PC-9 (cell line): Measurements from ENCODE around the gene P2RX7. TPM values are rescaled to one million over a fixed set of nuclear protein-coding genes. Genes with fewer than 3 reads are reported as not detected.

Source experiments
- BruUV-seq: library from RNA; stranded (reverse); fragments of 400-500 nt; replicated peaks from 2 replicates; lab custom pipeline; 2021; lab: Mats Ljungman, UMichigan
- CTCF ChIA-PET: fragments of 300-600 bp; sonication (Branson Sonifier 250); formaldehyde crosslinking; loops from one replicate; lab custom pipeline; 2022; ENCODE audit warnings: antibody characterized with exemption; lab: Charles Lee
- POLR2A ChIA-PET: fragments of 300-600 bp; sonication (Branson Sonifier 250); formaldehyde crosslinking; loops from one replicate; lab custom pipeline; 2022; ENCODE audit warnings: antibody characterized with exemption; ENCODE audit not compliant: unreplicated experiment; lab: Charles Lee
- DNase-seq, 2 experiments: peaks; one replicate each; pipeline versions ENCODE4 v3.0.0 to v3.0.0-alpha.2; 2015 to 2022; ENCODE audit warnings: mixed read lengths in 1 of 2
- H2AFZ ChIP-seq: fragments of 200-600 bp; sonication (generic); 2 replicates; pipeline ENCODE4 v1.8.1; 2017; ENCODE audit warnings: antibody characterized with exemption
- H3F3A ChIP-seq: fragments of 200-600 bp; sonication (generic); 2 replicates; pipeline ENCODE4 v1.8.1; 2017; ENCODE audit warnings: antibody characterized with exemption, mild to moderate bottlenecking, low read depth; ENCODE audit not compliant: insufficient read depth
- H3K27ac ChIP-seq: fragments of 200-600 bp; sonication (generic); 2 replicates; pipeline ENCODE4 v1.6.1; 2016; ENCODE audit warnings: mixed run types
- H3K27me3 ChIP-seq: fragments of 200-600 bp; sonication (generic); 2 replicates; pipeline ENCODE4 v1.6.1; 2016; ENCODE audit warnings: low read depth, mixed run types; ENCODE audit not compliant: insufficient read depth
- H3K36me3 ChIP-seq: fragments of 200-600 bp; sonication (generic); 2 replicates; pipeline ENCODE4 v1.6.1; 2016; ENCODE audit warnings: low read depth, mixed run types
- H3K4me1 ChIP-seq: fragments of 200-600 bp; sonication (generic); replicated peaks from 2 replicates; pipeline ENCODE4 v1.6.1; 2016; ENCODE audit warnings: mixed run types; ENCODE audit not compliant: insufficient read depth
- H3K4me2 ChIP-seq: fragments of 200-600 bp; sonication (generic); 2 replicates; pipeline ENCODE4 v1.6.1; 2017; ENCODE audit warnings: mixed run types
- H3K4me3 ChIP-seq: fragments of 200-600 bp; sonication (generic); 2 replicates; pipeline ENCODE4 v1.6.1; 2016; ENCODE audit warnings: mixed run types
- H3K79me2 ChIP-seq: fragments of 200-600 bp; sonication (generic); 2 replicates; pipeline ENCODE4 v1.6.1; 2017; ENCODE audit warnings: low read depth, mixed run types
- H3K9me2 ChIP-seq: fragments of 200-600 bp; sonication (generic); 2 replicates; pipeline ENCODE4 v1.8.1; 2017; ENCODE audit warnings: mild to moderate bottlenecking; ENCODE audit not compliant: insufficient read depth
- H3K9me3 ChIP-seq: fragments of 200-600 bp; sonication (generic); 2 replicates; pipeline ENCODE4 v1.8.1; 2016; ENCODE audit warnings: low read depth; ENCODE audit not compliant: insufficient read depth
- H4K20me1 ChIP-seq: fragments of 200-600 bp; sonication (generic); 2 replicates; pipeline ENCODE4 v1.8.1; 2017; ENCODE audit not compliant: insufficient read depth
- CTCF ChIP-seq: fragments of 200-600 bp; sonication (generic); conservative IDR thresholded peaks from 2 replicates; pipeline ENCODE4 v1.6.1; 2017; ENCODE audit warnings: mixed run types, antibody characterized with exemption, mild to moderate bottlenecking, moderate library complexity
- EZH2 ChIP-seq: fragments of 200-600 bp; sonication (generic); IDR thresholded peaks from 2 replicates; pipeline ENCODE4 v1.8.0; 2017; ENCODE audit warnings: antibody characterized with exemption, low read depth
- intact Hi-C: fragments of 100-400 bp; cut with micrococcal nuclease; formaldehyde crosslinking; loops from one replicate; pipeline ENCODE4 v1.10.0; 2022; ENCODE audit not compliant: unreplicated experiment
- total RNA-seq: library from RNA; stranded (reverse); gene quantifications from 2 replicates; pipeline ENCODE4 v1.2.3, GENCODE V29; 2021

The P2RX7 gene
- total RNA-seq, 1 experiment from 2014 or later, result 3.2 TPM

GRCh38 chr12:121131941-121132341 is 735 bp upstream of the P2RX7 start:
- DNase-seq, result no peak
- H3F3A ChIP-seq, result peaks cover 12% of the 10 kb centered on the region
- ChIA-PET POLR2A (interaction anchor here (0.7 kb wide), 1 partner anchor 841 kb away, joined by 3 read pairs; no protein-coding TSS in a partner anchor), CTCF (no interaction called here)
- no peak overlapping the region for H3K4me3 ChIP-seq
- H3K4me1 ChIP-seq, result peaks cover 22% of the 10 kb centered on the region
- H4K20me1 ChIP-seq, result no peaks in the 10 kb centered on the region
- H3K36me3 ChIP-seq, result no peaks in the 10 kb centered on the region
- no peak for TF ChIP-seq CTCF
- H2AFZ ChIP-seq, result no peak overlapping the region
- no peak overlapping the region for H3K27ac ChIP-seq
- no TSS peak for BruUV-seq
- no peaks in the 10 kb centered on the region for H3K9me3 ChIP-seq
- intact Hi-C loops, result no loop called here
- H3K4me2 ChIP-seq, result no peak overlapping the region
- no peaks in the 10 kb centered on the region for H3K27me3 ChIP-seq
- no peaks in the 10 kb centered on the region for H3K9me2 ChIP-seq
- H3K79me2 ChIP-seq, result no peaks in the 10 kb centered on the region

- no peak for DNase-seq
- Histone ChIP-seq H3K4me3 (no peak overlapping the region), H3K9me3 (no peaks in the 10 kb centered on the region), H3K27me3 (no peaks in the 10 kb centered on the region), H3F3A (peaks cover 12% of the 10 kb centered on the region), H3K36me3 (no peaks in the 10 kb centered on the region), H3K79me2 (no peaks in the 10 kb centered on the region), H2AFZ (no peak overlapping the region), H3K9me2 (no peaks in the 10 kb centered on the region), H4K20me1 (no peaks in the 10 kb centered on the region), H3K4me2 (peak overlapping the region; percentile 69), H3K4me1 (peaks cover 22% of the 10 kb centered on the region), H3K27ac (peak overlapping the region; percentile 53)
- POLR2A ChIA-PET, result no interaction called here
- BruUV-seq, result no TSS peak
- intact Hi-C loops, result loop anchor here (1.0 kb wide), 2 partner anchors 76 to 93 kb away; partner anchors contain the start of gene P2RX4
- CTCF ChIA-PET, result no interaction called here
- no peak for TF ChIP-seq CTCF
- no peak for TF ChIP-seq EZH2
These were observed 1.2 kb downstream of the P2RX7 start for GRCh38 chr12:121133838-121134237.

GRCh38 chr12:121135320-121135719 is 2.6 kb downstream of the P2RX7 start:
- no peak for DNase-seq
- peaks cover 12% of the 10 kb centered on the region for H3F3A ChIP-seq
- no peaks in the 10 kb centered on the region for H3K9me3 ChIP-seq
- ChIA-PET CTCF (no interaction called here), POLR2A (no interaction called here)
- BruUV-seq, result no TSS peak
- intact Hi-C loops, result no loop called here
- H3K36me3 ChIP-seq, result no peaks in the 10 kb centered on the region
- peaks cover 22% of the 10 kb centered on the region for H3K4me1 ChIP-seq
- H4K20me1 ChIP-seq, result no peaks in the 10 kb centered on the region
- H3K27ac ChIP-seq, result no peak overlapping the region
- no peaks in the 10 kb centered on the region for H3K9me2 ChIP-seq
- no peaks in the 10 kb centered on the region for H3K79me2 ChIP-seq
- H3K27me3 ChIP-seq, result no peaks in the 10 kb centered on the region
- no peak overlapping the region for H3K4me2 ChIP-seq
- no peak for TF ChIP-seq EZH2
- TF ChIP-seq CTCF, result no peak
- H3K4me3 ChIP-seq, result no peak overlapping the region
- no peak overlapping the region for H2AFZ ChIP-seq
